Transverse colon (tissue), 4 donors: ENCODE data around the gene IAH1. TPM values are rescaled to one million over a fixed set of nuclear protein-coding genes. Genes with fewer than 3 reads are reported as not detected.
A peak's percentile ranks its signal among the peaks of the same experiment; 100 is the strongest.

ENCODE experiments used
- DNase-seq: peaks from one replicate; pipeline ENCODE4 v3.0.0-alpha.2; 2019
- H3K27ac ChIP-seq, 4 donors: fragments of 200-600 bp; sonication (generic); 2 replicates each; pipeline ENCODE4 v1.5.1; 2016 to 2018; ENCODE audit warnings: inconsistent platforms in 4 of 4
- H3K27me3 ChIP-seq: fragments of 200-600 bp; sonication (generic); 2 replicates; pipeline ENCODE4 v1.5.1; 2017; ENCODE audit warnings: inconsistent platforms
- H3K36me3 ChIP-seq, 4 donors: fragments of 200-600 bp; sonication (generic); 2 replicates each; pipeline ENCODE4 v1.5.1; 2017 to 2019; ENCODE audit warnings: inconsistent platforms in 4 of 4
- H3K4me1 ChIP-seq, 4 donors: fragments of 200-600 bp; sonication (generic); 2 replicates each; pipeline ENCODE4 v1.5.1; 2017 to 2020; ENCODE audit warnings: inconsistent platforms in 4 of 4
- H3K4me3 ChIP-seq, 4 donors: fragments of 200-600 bp; sonication (generic); 1 replicate in 1 of 4; 2 replicates in 3 of 4; pipeline versions ENCODE4 v1.5.1 to v1.6.1; 2017 to 2019; ENCODE audit warnings: inconsistent platforms in 4 of 4
- H3K9me3 ChIP-seq, 2 donors: fragments of 200-600 bp; sonication (generic); 2 replicates each; pipeline ENCODE4 v1.5.1; 2017 to 2019; ENCODE audit warnings: inconsistent platforms in 2 of 2
- EP300 ChIP-seq: sonication (generic); formaldehyde crosslinking; IDR thresholded peaks from one replicate; pipeline ENCODE4 v1.6.1; 2017; ENCODE audit warnings: antibody characterized with exemption, low read depth
- POLR2A ChIP-seq: fragments of 450-650 bp; IDR thresholded peaks from one replicate; pipeline ENCODE4 v1.6.1; 2016; ENCODE audit warnings: antibody characterized with exemption, mild to moderate bottlenecking, moderate library complexity
- POLR2AphosphoS5 ChIP-seq, 3 donors: sonication (generic); formaldehyde crosslinking; IDR thresholded peaks; one replicate each; pipeline ENCODE4 v1.6.1; 2016; ENCODE audit warnings: antibody characterized with exemption in 3 of 3
- WGBS, 2 donors: methylation state at CpG; one replicate each; pipeline ENCODE4 v1.1.5; 2018; ENCODE audit warnings: low coverage in 1 of 2; 5-methylcytosine and 5-hydroxymethylcytosine counted together
- in situ Hi-C, 4 donors: fragments of 200-750 bp; cut with MboI; loops; one replicate each; pipeline versions ENCODE4 v1.15.0 to v1.15.1; 2017; ENCODE audit warnings: low sequenced_read_pairs in 3 of 4, low pct_ligation_motif_present in 1 of 4, low pct_unique_long_range_greater_than_20kb in 1 of 4
- intact Hi-C: fragments of 100-400 bp; cut with DNase I; formaldehyde crosslinking; loops from one replicate; pipeline ENCODE4 v1.15.1; 2023; ENCODE audit warnings: low total_unique reads
- total RNA-seq, 4 donors: library from RNA; depleted of rRNA; stranded (reverse); fragments of >200 nt; gene quantifications; one replicate each; pipeline ENCODE4 v1.1.0, GENCODE V29; 2016
- TF ChIP-seq, protein P1 (sequence below), 5 experiments: fragments of 200-600 bp in 3 of 5; fragments of 450-650 bp in 2 of 5; sonication (generic) in 3 of 5; IDR thresholded peaks; 1 replicate in 2 of 5; 2 replicates in 3 of 5; pipeline ENCODE4 v1.5.1; 2016 to 2017; ENCODE audit warnings: antibody characterized with exemption in 5 of 5, inconsistent platforms in 3 of 5, mild to moderate bottlenecking in 2 of 5, moderate library complexity in 1 of 5

IAH1 gene
- total RNA-seq, 4 donors from 2014 or later: 19.1 to 50.1 (median 40.1) TPM

DNA sequence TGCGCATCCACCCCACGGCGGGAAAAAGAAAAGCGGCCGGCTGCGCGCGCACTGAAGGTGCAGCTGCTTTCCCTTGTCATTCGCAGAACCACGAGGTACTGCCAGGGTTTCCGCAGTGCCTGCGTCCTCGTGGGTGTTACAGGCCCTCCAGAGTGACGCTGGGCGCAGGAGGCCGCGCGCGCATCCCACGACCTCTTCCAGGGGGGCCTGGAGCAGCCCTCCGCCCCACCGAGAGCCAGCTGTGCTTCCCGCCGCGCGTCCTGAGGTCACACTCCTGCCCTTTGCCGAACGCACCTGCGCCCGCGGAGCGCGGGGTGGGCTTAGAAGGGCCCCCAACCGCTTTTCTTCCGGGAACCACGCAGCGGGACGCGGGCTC, 378 bp upstream of the IAH1 start:
- intact Hi-C loops: no loop called here
- peak; percentile 70 for DNase-seq
- H3K36me3 ChIP-seq: peaks cover 0 to 9% (median 0%) of the 10 kb centered on the region in 4 donors
- H3K9me3 ChIP-seq: no peaks in the 10 kb centered on the region
- no peak for TF ChIP-seq POLR2A
- TF ChIP-seq POLR2AphosphoS5 (IDR thresholded peaks at IDR 0.05): no peak
- no peak for TF ChIP-seq EP300
- TF ChIP-seq, protein P1, sequence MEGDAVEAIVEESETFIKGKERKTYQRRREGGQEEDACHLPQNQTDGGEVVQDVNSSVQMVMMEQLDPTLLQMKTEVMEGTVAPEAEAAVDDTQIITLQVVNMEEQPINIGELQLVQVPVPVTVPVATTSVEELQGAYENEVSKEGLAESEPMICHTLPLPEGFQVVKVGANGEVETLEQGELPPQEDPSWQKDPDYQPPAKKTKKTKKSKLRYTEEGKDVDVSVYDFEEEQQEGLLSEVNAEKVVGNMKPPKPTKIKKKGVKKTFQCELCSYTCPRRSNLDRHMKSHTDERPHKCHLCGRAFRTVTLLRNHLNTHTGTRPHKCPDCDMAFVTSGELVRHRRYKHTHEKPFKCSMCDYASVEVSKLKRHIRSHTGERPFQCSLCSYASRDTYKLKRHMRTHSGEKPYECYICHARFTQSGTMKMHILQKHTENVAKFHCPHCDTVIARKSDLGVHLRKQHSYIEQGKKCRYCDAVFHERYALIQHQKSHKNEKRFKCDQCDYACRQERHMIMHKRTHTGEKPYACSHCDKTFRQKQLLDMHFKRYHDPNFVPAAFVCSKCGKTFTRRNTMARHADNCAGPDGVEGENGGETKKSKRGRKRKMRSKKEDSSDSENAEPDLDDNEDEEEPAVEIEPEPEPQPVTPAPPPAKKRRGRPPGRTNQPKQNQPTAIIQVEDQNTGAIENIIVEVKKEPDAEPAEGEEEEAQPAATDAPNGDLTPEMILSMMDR (IDR thresholded peaks at IDR 0.05): no peak
- H3K27me3 ChIP-seq: no peaks in the 10 kb centered on the region
- H3K4me1 ChIP-seq: peaks cover 0 to 24% (median 18%) of the 10 kb centered on the region in 4 donors
- H3K27ac ChIP-seq: peak overlapping the region; percentile 92 to 94 (median 93)
- 8% methylated on average over 32 of the region's 39 CpGs; no CpG with 5 or more reads in 1 of the 2 donors for WGBS, 2 donors
- in situ Hi-C loops: no loop called here
- peak overlapping the region; percentile 75 to 83 (median 83) for H3K4me3 ChIP-seq

DNA sequence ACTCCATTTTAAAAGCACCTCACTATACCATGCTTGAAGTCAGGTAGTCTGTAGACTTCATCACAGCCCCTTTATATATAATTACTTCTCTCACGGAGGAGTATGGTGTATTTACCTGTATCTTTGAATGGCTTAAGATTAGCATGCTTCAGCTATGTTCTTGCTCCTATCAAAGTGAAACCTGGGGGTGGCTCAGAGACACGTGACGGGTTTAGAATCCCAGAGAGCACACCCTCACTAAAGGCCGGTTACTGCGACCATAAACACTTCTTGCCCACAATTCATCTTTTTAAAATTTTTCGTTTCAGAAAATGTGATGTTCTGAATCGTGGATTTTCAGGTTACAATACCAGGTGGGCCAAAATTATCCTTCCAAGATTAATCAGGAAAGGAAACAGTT, 3.6 kb downstream of the IAH1 start:
- Histone ChIP-seq H3K4me3 (no peak overlapping the region), H3K36me3 (peaks cover 0 to 37% (median 8%) of the 10 kb centered on the region in 4 donors), H3K4me1 (peaks cover 0 to 24% (median 18%) of the 10 kb centered on the region in 4 donors), H3K27me3 (no peaks in the 10 kb centered on the region), H3K9me3 (no peaks in the 10 kb centered on the region), H3K27ac (no peak overlapping the region)
- DNase-seq: no peak
- in situ Hi-C loops (no loop called here), intact Hi-C loops (no loop called here)
- WGBS, 2 donors: 77 to 86% methylated on average over 7 of the region's 7 CpGs
- TF ChIP-seq POLR2A: no peak
- no peak for TF ChIP-seq POLR2AphosphoS5 (IDR thresholded peaks at IDR 0.05)
- no peak for TF ChIP-seq EP300
- TF ChIP-seq, protein P1 (IDR thresholded peaks at IDR 0.05): no peak

DNA sequence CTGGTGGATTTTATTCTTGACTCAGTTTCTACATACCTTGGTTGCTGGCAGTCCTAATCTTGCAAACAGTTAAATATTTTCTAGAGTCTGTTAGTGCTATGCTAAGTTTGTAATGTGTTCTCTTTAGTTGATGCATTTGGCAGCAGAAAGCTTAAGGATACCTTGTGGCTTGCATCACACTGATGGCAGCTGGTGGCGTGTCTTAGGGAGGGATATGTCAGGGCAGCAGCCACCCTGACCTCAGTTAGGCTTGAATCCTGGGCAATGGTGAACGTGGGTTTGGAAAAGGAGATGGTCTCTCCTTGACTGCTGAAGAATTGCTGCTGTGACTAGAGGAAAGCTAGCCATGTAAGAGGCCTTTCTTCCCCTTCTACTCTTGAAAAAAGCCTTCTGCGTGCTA, 4.2 kb downstream of the IAH1 start:
- intact Hi-C loops (no loop called here), in situ Hi-C loops (no loop called here)
- Histone ChIP-seq H3K27me3 (no peaks in the 10 kb centered on the region), H3K9me3 (no peaks in the 10 kb centered on the region), H3K4me1 (peaks cover 0 to 23% (median 15%) of the 10 kb centered on the region in 4 donors), H3K36me3 (peaks cover 0 to 42% (median 11%) of the 10 kb centered on the region in 4 donors), H3K27ac (no peak overlapping the region), H3K4me3 (no peak overlapping the region)
- WGBS, 2 donors: 80 to 92% methylated on average over 1 to 3 of the region's 3 CpGs
- TF ChIP-seq, protein P1 (IDR thresholded peaks at IDR 0.05): no peak
- TF ChIP-seq EP300: no peak
- no peak for TF ChIP-seq POLR2A
- no peak for TF ChIP-seq POLR2AphosphoS5 (IDR thresholded peaks at IDR 0.05)
- no peak for DNase-seq

DNA sequence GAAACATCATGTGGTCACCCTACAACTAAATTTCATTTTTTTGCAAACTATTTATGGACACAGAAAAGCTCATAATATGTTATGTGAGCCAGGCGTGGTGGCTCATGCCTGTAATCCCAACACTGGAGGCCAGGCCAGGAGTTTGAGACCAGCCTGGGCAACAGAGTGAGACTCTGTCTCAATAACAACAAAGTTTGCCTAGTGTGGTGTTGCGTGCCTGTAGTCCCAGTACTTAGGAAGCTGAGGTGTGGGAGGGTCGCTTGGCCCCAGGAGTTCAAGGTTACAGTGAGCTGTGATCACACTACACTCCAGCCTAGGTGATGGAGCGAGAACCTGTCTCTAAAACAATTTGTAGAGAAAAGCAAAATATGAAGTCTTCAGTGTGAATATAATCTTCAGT, 5.8 kb downstream of the IAH1 start:
- intact Hi-C loops (no loop called here), in situ Hi-C loops (no loop called here)
- H3K4me1 ChIP-seq: peaks cover 0 to 15% (median 9%) of the 10 kb centered on the region in 4 donors
- H3K4me3 ChIP-seq: no peak overlapping the region
- 86 to 93% methylated on average over 3 to 4 of the region's 4 CpGs for WGBS, 2 donors
- no peak for DNase-seq
- H3K9me3 ChIP-seq: no peaks in the 10 kb centered on the region
- H3K27ac ChIP-seq: no peak overlapping the region
- TF ChIP-seq EP300 (no peak), POLR2AphosphoS5 (IDR thresholded peaks at IDR 0.05) (no peak), POLR2A (no peak)
- TF ChIP-seq, protein P1 (IDR thresholded peaks at IDR 0.05): no peak
- no peaks in the 10 kb centered on the region for H3K27me3 ChIP-seq
- H3K36me3 ChIP-seq: peaks cover 0 to 57% (median 19%) of the 10 kb centered on the region in 4 donors
